IMR-90 (cell line): Measurements from ENCODE around the gene PREB. TPM values are rescaled to one million over a fixed set of nuclear protein-coding genes. Genes with fewer than 3 reads are reported as not detected.
A peak's percentile ranks its signal among the peaks of the same experiment; 100 is the strongest.

Experiments
- ATAC-seq: fragments of 200-7000 bp; cut with Tn5 transposase; 2 replicates; pipeline ENCODE4 v1.9.1; 2020; ENCODE audit warnings: low read depth, mild to moderate bottlenecking, moderate library complexity
- BruUV-seq: library from RNA; stranded (reverse); fragments of 400-500 nt; replicated peaks from 2 replicates; lab custom pipeline; 2021; lab: Mats Ljungman, UMichigan
- CTCF ChIA-PET: fragments of 300-600 bp; formaldehyde crosslinking; extraction: SDS; loops from one replicate; lab custom pipeline; 2021; ENCODE audit warnings: antibody characterized with exemption; lab: Yijun Ruan, JAX
- POLR2A ChIA-PET: fragments of 300-600 bp; sonication (Branson Sonifier 250); formaldehyde crosslinking; loops from one replicate; lab custom pipeline; 2022; ENCODE audit warnings: antibody characterized with exemption; ENCODE audit not compliant: unreplicated experiment; lab: Charles Lee
- DNase-seq: peaks from one replicate; pipeline ENCODE4 v3.0.0; 2013
- H2AFZ ChIP-seq: replicated peaks from 2 replicates; pipeline ENCODE3; 2013; ENCODE audit warnings: low read length, mild to moderate bottlenecking; ENCODE audit not compliant: poor library complexity
- H2AK5ac ChIP-seq: 2 replicates; pipeline ENCODE4 v1.6.1; 2013; ENCODE audit warnings: low read depth, low read length, inconsistent platforms
- H2AK9ac ChIP-seq: replicated peaks from 2 replicates; pipeline ENCODE3; 2013; ENCODE audit warnings: mild to moderate bottlenecking, low read depth, low read length, moderate library complexity; ENCODE audit not compliant: poor library complexity
- H2BK120ac ChIP-seq: 2 replicates; pipeline ENCODE4 v1.6.1; 2013; ENCODE audit warnings: low read depth, low read length, inconsistent platforms
- H2BK15ac ChIP-seq: 3 replicates; pipeline ENCODE4 v1.6.1; 2013; ENCODE audit warnings: low read depth, low read length, inconsistent platforms
- H2BK20ac ChIP-seq: 2 replicates; pipeline ENCODE4 v1.6.1; 2013; ENCODE audit warnings: low read depth, mild to moderate bottlenecking, inconsistent platforms, low read length, moderate library complexity
- H2BK5ac ChIP-seq: 2 replicates; pipeline ENCODE4 v1.6.1; 2013; ENCODE audit warnings: mild to moderate bottlenecking, low read depth, low read length, inconsistent platforms; ENCODE audit not compliant: poor library complexity, severe bottlenecking
- H3K14ac ChIP-seq: replicated peaks from 2 replicates; pipeline ENCODE4 v1.6.1; 2013; ENCODE audit warnings: low read depth, low read length, inconsistent platforms
- H3K18ac ChIP-seq: 2 replicates; pipeline ENCODE4 v1.6.1; 2013; ENCODE audit warnings: low read depth, low read length, control low read depth
- H3K23ac ChIP-seq: 2 replicates; pipeline ENCODE4 v1.6.1; 2013; ENCODE audit warnings: low read depth, low read length, inconsistent platforms
- H3K27ac ChIP-seq: 2 replicates; pipeline ENCODE4 v1.5.1; 2013; ENCODE audit warnings: mild to moderate bottlenecking, control low read depth, low read length; ENCODE audit not compliant: insufficient read depth
- H3K27me3 ChIP-seq: 2 replicates; pipeline ENCODE4 v1.6.1; 2013; ENCODE audit warnings: low read length; ENCODE audit not compliant: control insufficient read depth, insufficient read depth
- H3K36me3 ChIP-seq: 2 replicates; pipeline ENCODE4 v1.6.1; 2013; ENCODE audit warnings: low read length, mixed read lengths; ENCODE audit not compliant: control insufficient read depth, insufficient read depth
- H3K4ac ChIP-seq: 2 replicates; pipeline ENCODE4 v1.6.1; 2013; ENCODE audit warnings: low read depth, low read length, inconsistent platforms
- H3K4me1 ChIP-seq: 2 replicates; pipeline ENCODE4 v1.6.1; 2013; ENCODE audit warnings: low read length, mixed read lengths; ENCODE audit not compliant: control insufficient read depth, insufficient read depth
- H3K4me2 ChIP-seq: 2 replicates; pipeline ENCODE4 v1.6.1; 2013; ENCODE audit warnings: low read depth, mild to moderate bottlenecking, control low read depth, low read length, moderate library complexity
- H3K4me3 ChIP-seq: 2 replicates; pipeline ENCODE4 v1.5.1; 2013; ENCODE audit warnings: low read depth, mild to moderate bottlenecking, control low read depth, low read length, moderate library complexity; ENCODE audit not compliant: insufficient read depth
- H3K56ac ChIP-seq: 2 replicates; pipeline ENCODE4 v1.6.1; 2013; ENCODE audit warnings: low read length, inconsistent platforms; ENCODE audit not compliant: insufficient read depth; ENCODE audit errors: extremely low read depth
- H3K79me1 ChIP-seq, 2 experiments: 2 replicates each; pipeline ENCODE4 v1.6.1; 2013; ENCODE audit warnings: low read length in 2 of 2, inconsistent platforms in 1 of 2, low read depth in 1 of 2
- H3K9ac ChIP-seq: 2 replicates; pipeline ENCODE4 v1.6.1; 2013; ENCODE audit warnings: low read depth, low read length, control low read depth
- H3K9me1 ChIP-seq: 2 replicates; pipeline ENCODE4 v1.6.1; 2013; ENCODE audit warnings: low read length, inconsistent platforms; ENCODE audit not compliant: insufficient read depth
- H3K9me3 ChIP-seq: 2 replicates; pipeline ENCODE4 v1.6.1; 2013; ENCODE audit warnings: low read length; ENCODE audit not compliant: control insufficient read depth, insufficient read depth
- H4K20me1 ChIP-seq: 2 replicates; pipeline ENCODE4 v1.6.1; 2013; ENCODE audit warnings: low read length, inconsistent platforms; ENCODE audit not compliant: insufficient read depth
- H4K5ac ChIP-seq: 2 replicates; pipeline ENCODE4 v1.6.1; 2013; ENCODE audit warnings: mild to moderate bottlenecking, low read depth, low read length, control low read depth
- H4K8ac ChIP-seq, 2 experiments: 2 replicates each; pipeline ENCODE4 v1.6.1; 2013; ENCODE audit warnings: low read depth in 2 of 2, low read length in 2 of 2, control low read depth in 1 of 2, inconsistent platforms in 1 of 2
- H4K91ac ChIP-seq: 2 replicates; pipeline ENCODE4 v1.6.1; 2013; ENCODE audit warnings: low read depth, low read length, inconsistent platforms; ENCODE audit not compliant: insufficient read depth
- WGBS, 2 experiments: methylation state at CpG; one replicate each; pipeline versions ENCODE4 v1.1.5 to v1.1.7; 2013; ENCODE audit warnings: missing lambda C conversion rate in 2 of 2; ENCODE audit not compliant: insufficient read length in 1 of 2; ENCODE audit errors: extremely low coverage in 2 of 2; 5-methylcytosine and 5-hydroxymethylcytosine counted together
- dilution Hi-C: fragments of 300-500 bp; cut with HindIII; formaldehyde crosslinking; loops from one replicate; pipeline ENCODE4 v1.14.3; 2018; ENCODE audit warnings: low sequenced_read_pairs; ENCODE audit not compliant: unreplicated experiment
- in situ Hi-C: fragments of 300-500 bp; cut with MboI; formaldehyde crosslinking; loops from 3 replicates; pipeline ENCODE4 v1.14.3; 2019; ENCODE audit warnings: low sequenced_read_pairs, inconsistent platforms, mixed read lengths
- intact Hi-C: fragments of 100-400 bp; cut with micrococcal nuclease; formaldehyde crosslinking; loops from 2 replicates; pipeline ENCODE4 v1.10.0; 2022
- polyA plus RNA-seq, 3 experiments: library from polyadenylated mRNA; depleted of rRNA; stranded (reverse); fragments of >200 nt; gene quantifications; 2 replicates each; pipeline ENCODE4 v1.2.3, GENCODE V29; 2012; ENCODE audit warnings: low replicate concordance in 1 of 3
- total RNA-seq: library from RNA; depleted of rRNA; stranded (reverse); fragments of >200 nt; gene quantifications from 2 replicates; pipeline ENCODE4 v1.2.3, GENCODE V29; 2012
- TF ChIP-seq, protein P1 (sequence below): fragments of 150-350 bp; IDR thresholded peaks from 2 replicates; pipeline ENCODE4 v1.6.1; 2017; ENCODE audit warnings: mild to moderate bottlenecking, antibody characterized with exemption, low read length, low read depth

Gene PREB
- total and polyA plus RNA-seq, 2 of the 4 experiments (the other 2 are of a cell fraction), result 38.9 to 52.2 TPM

DNA sequence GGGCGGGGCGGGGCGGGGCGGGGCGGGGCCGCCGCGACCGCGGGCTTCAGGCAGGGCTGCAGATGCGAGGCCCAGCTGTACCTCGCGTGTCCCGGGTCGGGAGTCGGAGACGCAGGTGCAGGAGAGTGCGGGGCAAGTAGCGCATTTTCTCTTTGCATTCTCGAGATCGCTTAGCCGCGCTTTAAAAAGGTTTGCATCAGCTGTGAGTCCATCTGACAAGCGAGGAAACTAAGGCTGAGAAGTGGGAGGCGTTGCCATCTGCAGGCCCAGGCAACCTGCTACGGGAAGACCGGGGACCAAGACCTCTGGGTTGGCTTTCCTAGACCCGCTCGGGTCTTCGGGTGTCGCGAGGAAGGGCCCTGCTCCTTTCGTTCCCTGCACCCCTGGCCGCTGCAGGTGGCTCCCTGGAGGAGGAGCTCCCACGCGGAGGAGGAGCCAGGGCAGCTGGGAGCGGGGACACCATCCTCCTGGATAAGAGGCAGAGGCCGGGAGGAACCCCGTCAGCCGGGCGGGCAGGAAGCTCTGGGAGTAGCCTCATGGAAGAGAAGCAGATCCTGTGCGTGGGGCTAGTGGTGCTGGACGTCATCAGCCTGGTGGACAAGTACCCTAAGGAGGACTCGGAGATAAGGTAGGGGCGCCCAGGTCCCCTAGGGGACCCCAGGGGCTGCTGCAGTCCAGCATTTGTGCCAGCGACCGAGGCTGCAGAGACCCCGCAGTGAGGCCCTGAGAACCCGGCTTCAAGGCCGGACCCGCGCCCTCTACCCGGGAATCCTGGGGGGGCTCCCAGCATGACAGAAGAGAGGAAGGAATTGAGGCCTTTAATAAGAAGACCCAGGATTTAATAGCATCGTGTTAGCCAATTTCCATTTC lies 47.5 kb downstream of the PREB start, which contains the start of gene KHK:
Gene KHK (plus strand): TSS at position 49 of the 870 bp plus-strand sequence. CDS start 488 bp downstream, at position 537.
- WGBS, 2 experiments, result 3% methylated on average over 27 of the region's 54 CpGs; no CpG with 5 or more reads in 1 of the 2 experiments
- in situ Hi-C loops (no loop called here), dilution Hi-C loops (no loop called here), intact Hi-C loops (loop anchor here (1.0 to 5.0 kb wide), 2 partner anchors 37 to 240 kb away; partner anchors contain the start of gene DPYSL5)
- H3K14ac ChIP-seq, result 0 out of 2 replicates have a peak within 1 kb of the TSS, but pooled peaks have one; percentile 11
- H2BK5ac ChIP-seq, result peak within 1 kb of the TSS; percentile 36
- peaks cover 1% of the 10 kb centered on the region; the same call in 1 of the 2 replicates for H4K20me1 ChIP-seq
- peak within 1 kb of the TSS; percentile 64 for H3K27ac ChIP-seq
- ATAC-seq, result peak; percentile 4
- 0 out of 2 replicates have a peak within 1 kb of the TSS, but pooled peaks have one; percentile 17 for H3K23ac ChIP-seq
- H3K27me3 ChIP-seq, result no peaks in the 10 kb centered on the region
- H3K4me2 ChIP-seq, result peak within 1 kb of the TSS; percentile 99
- ChIA-PET POLR2A (no interaction called here), CTCF (interaction anchor here (0.6 to 0.7 kb wide), 2 partner anchors 89 to 212 kb away, joined by 3 read pairs; no protein-coding TSS in a partner anchor)
- TF ChIP-seq, protein P1, sequence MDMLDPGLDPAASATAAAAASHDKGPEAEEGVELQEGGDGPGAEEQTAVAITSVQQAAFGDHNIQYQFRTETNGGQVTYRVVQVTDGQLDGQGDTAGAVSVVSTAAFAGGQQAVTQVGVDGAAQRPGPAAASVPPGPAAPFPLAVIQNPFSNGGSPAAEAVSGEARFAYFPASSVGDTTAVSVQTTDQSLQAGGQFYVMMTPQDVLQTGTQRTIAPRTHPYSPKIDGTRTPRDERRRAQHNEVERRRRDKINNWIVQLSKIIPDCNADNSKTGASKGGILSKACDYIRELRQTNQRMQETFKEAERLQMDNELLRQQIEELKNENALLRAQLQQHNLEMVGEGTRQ, result no peak
- peak within 1 kb of the TSS; percentile 55 to 76; a peak in 2 of 4 replicates for H4K8ac ChIP-seq
- H2BK120ac ChIP-seq, result no peak within 1 kb of the TSS
- H3K9me3 ChIP-seq, result no peaks in the 10 kb centered on the region
- H4K5ac ChIP-seq, result no peak within 1 kb of the TSS
- no peak within 1 kb of the TSS for H2BK20ac ChIP-seq
- no TSS peak for BruUV-seq
- peaks cover 17% of the 10 kb centered on the region; the same call in 1 of the 2 replicates for H3K36me3 ChIP-seq
- peak within 1 kb of the TSS; percentile 58 for H3K4me3 ChIP-seq
- H2BK15ac ChIP-seq, result no peak within 1 kb of the TSS
- H2AFZ ChIP-seq, result peak within 1 kb of the TSS; percentile 86
- peak within 1 kb of the TSS; percentile 51 for H2AK5ac ChIP-seq
- no peak within 1 kb of the TSS for H3K18ac ChIP-seq
- H3K56ac ChIP-seq, result no peak within 1 kb of the TSS
- H4K91ac ChIP-seq, result peak within 1 kb of the TSS; percentile 58
- H2AK9ac ChIP-seq, result peak within 1 kb of the TSS; percentile 91
- peaks cover 6% of the 10 kb centered on the region for H3K4me1 ChIP-seq
- H3K9ac ChIP-seq, result peak within 1 kb of the TSS; percentile 65
- peaks cover 0 to 20% of the 10 kb centered on the region in 2 experiments; a peak in 2 of 4 replicates for H3K79me1 ChIP-seq
- H3K4ac ChIP-seq, result peak within 1 kb of the TSS; percentile 63
- DNase-seq, result no peak
- no peaks in the 10 kb centered on the region; the same call in 1 of the 2 replicates for H3K9me1 ChIP-seq
